ENCODE measurements around the gene ZIC1.

Gene ZIC1

DNA sequence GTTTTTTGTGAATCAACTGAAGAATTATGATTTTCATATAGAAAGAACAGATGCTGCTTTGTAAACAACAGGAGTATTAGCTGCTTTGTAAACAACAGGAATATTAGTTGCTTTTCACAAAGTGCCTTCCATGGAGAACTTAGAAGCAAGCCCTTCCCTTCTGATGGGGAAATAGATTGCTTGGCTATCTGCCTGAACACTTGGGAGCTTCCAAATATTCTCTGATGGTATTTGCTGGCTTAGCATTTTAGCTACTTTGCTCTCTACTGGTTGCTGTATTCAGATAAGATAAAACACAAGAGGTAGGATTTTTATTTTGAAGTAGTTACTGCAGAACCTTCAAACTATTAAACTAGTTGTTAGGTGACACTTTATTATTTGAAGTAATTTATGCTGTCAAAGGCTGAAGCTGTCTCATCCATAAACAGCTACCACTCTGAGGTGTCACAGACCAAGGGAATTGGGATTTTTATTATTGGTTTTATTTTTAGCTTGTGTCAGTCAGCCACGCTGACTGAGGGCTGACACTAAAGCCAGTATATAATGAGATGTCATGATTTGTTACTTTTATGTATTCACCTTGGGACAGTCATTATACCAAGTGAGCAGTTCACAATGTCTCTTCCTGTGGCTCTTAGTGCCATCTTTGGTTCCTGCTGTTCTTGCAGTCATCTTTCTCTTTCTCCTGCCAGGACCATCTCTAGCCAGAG is 50.0 kb downstream of the ZIC1 start:
- TF ChIP-seq YY1 (IDR thresholded peaks at IDR 0.05; ENCODE audit: low read depth): no peak
- TF ChIP-seq TEAD4 (IDR thresholded peaks at IDR 0.05): no peak
- no peak for TF ChIP-seq RAD21 (IDR thresholded peaks at IDR 0.05; ENCODE audit: low read depth)
- TF ChIP-seq CREB1 (IDR thresholded peaks at IDR 0.05; ENCODE audit: low read depth): no peak
- TF ChIP-seq, protein P1, sequence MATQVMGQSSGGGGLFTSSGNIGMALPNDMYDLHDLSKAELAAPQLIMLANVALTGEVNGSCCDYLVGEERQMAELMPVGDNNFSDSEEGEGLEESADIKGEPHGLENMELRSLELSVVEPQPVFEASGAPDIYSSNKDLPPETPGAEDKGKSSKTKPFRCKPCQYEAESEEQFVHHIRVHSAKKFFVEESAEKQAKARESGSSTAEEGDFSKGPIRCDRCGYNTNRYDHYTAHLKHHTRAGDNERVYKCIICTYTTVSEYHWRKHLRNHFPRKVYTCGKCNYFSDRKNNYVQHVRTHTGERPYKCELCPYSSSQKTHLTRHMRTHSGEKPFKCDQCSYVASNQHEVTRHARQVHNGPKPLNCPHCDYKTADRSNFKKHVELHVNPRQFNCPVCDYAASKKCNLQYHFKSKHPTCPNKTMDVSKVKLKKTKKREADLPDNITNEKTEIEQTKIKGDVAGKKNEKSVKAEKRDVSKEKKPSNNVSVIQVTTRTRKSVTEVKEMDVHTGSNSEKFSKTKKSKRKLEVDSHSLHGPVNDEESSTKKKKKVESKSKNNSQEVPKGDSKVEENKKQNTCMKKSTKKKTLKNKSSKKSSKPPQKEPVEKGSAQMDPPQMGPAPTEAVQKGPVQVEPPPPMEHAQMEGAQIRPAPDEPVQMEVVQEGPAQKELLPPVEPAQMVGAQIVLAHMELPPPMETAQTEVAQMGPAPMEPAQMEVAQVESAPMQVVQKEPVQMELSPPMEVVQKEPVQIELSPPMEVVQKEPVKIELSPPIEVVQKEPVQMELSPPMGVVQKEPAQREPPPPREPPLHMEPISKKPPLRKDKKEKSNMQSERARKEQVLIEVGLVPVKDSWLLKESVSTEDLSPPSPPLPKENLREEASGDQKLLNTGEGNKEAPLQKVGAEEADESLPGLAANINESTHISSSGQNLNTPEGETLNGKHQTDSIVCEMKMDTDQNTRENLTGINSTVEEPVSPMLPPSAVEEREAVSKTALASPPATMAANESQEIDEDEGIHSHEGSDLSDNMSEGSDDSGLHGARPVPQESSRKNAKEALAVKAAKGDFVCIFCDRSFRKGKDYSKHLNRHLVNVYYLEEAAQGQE (IDR thresholded peaks at IDR 0.05; ENCODE audit: low read depth): no peak
- TF ChIP-seq, protein P2, sequence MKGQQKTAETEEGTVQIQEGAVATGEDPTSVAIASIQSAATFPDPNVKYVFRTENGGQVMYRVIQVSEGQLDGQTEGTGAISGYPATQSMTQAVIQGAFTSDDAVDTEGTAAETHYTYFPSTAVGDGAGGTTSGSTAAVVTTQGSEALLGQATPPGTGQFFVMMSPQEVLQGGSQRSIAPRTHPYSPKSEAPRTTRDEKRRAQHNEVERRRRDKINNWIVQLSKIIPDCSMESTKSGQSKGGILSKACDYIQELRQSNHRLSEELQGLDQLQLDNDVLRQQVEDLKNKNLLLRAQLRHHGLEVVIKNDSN (IDR thresholded peaks at IDR 0.05): no peak
- TF ChIP-seq CEBPB (IDR thresholded peaks at IDR 0.05): no peak
- no peak for TF ChIP-seq EGR1 (IDR thresholded peaks at IDR 0.05)
- no peak for TF ChIP-seq EP300 (IDR thresholded peaks at IDR 0.05; ENCODE audit: borderline replicate concordance)

GRCh38 chr3:147462856-147463255 is 53.7 kb downstream of the ZIC1 start:
- no peak for TF ChIP-seq FOXM1 (IDR thresholded peaks at IDR 0.05; ENCODE audit: borderline replicate concordance, low read depth)
- TF ChIP-seq NFIC (IDR thresholded peaks at IDR 0.05): no peak
- TF ChIP-seq EGR1 (IDR thresholded peaks at IDR 0.05): no peak
- TF ChIP-seq CREB1 (IDR thresholded peaks at IDR 0.05; ENCODE audit: low read depth): no peak
- TF ChIP-seq TEAD4 (IDR thresholded peaks at IDR 0.05): no peak
- TF ChIP-seq ZBTB7A (IDR thresholded peaks at IDR 0.05; ENCODE audit: low read depth): no peak
- no peak for TF ChIP-seq EP300 (IDR thresholded peaks at IDR 0.05; ENCODE audit: borderline replicate concordance)
- TF ChIP-seq TCF12 (IDR thresholded peaks at IDR 0.05; ENCODE audit: low read depth): no peak
- TF ChIP-seq YY1 (IDR thresholded peaks at IDR 0.05; ENCODE audit: low read depth): no peak
- no peak for TF ChIP-seq TAF1 (IDR thresholded peaks at IDR 0.05; ENCODE audit: low read depth)
- no peak for TF ChIP-seq RAD21 (IDR thresholded peaks at IDR 0.05; ENCODE audit: low read depth)
- TF ChIP-seq, protein P1 (IDR thresholded peaks at IDR 0.05; ENCODE audit: low read depth): no peak
- no peak for TF ChIP-seq MAX (IDR thresholded peaks at IDR 0.05)
- no peak for TF ChIP-seq CEBPB (IDR thresholded peaks at IDR 0.05)
- TF ChIP-seq, protein P2 (IDR thresholded peaks at IDR 0.05): no peak

Measured in Ishikawa (cell line).